ENCODE data around the gene OPTC. TPM values are rescaled to one million over a fixed set of nuclear protein-coding genes. Genes with fewer than 3 reads are reported as not detected.
A peak's percentile ranks its signal among the peaks of the same experiment; 100 is the strongest.

The OPTC gene
- total RNA-seq, 2 donors from 2014 or later, result not detected

DNA sequence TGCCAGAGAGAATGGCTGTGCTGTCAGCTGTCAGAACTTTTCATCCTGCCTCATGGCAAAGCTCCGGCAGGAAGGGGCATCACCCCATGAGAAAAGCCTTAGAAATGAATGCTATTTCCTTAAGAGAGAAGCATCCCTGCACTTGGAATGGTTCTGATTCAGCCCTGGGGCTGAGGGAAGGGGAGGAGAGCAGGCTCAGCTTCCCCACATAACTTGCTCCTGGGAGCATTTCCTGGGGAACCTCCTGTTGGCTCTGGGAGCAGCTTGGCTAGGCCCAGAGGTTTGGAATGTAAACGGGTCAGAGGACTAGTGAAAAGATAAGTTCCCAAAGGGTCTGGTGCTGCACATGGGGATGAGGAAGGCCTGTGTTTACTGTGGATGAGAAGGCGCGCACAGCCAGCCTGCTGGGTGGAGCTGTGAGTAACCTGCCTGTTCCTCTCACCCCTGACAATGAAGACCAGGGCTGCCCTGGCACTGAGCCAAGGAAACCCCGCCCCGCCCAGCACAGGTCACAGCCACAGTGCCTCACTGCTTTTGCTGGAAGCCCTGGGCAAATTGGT lies 13.3 kb upstream of the OPTC start:
- DNase-seq, result peak; percentile 81 to 85
- intact Hi-C loops (cut with DNase I, micrococcal nuclease), result loop anchor here in 1 of 2 donors (5.0 kb wide), 1 partner anchor 208 kb away; no protein-coding TSS in a partner anchor
- ATAC-seq, result peak; percentile 99

- intact Hi-C loops (cut with DNase I, micrococcal nuclease), result loop anchor here in 1 of 2 donors (5.0 kb wide), 1 partner anchor 209 kb away; no protein-coding TSS in a partner anchor
- no peak for ATAC-seq
- no peak for DNase-seq
Observed at GRCh38 chr1:203481196-203481595, 12.8 kb upstream of the OPTC start.

DNA sequence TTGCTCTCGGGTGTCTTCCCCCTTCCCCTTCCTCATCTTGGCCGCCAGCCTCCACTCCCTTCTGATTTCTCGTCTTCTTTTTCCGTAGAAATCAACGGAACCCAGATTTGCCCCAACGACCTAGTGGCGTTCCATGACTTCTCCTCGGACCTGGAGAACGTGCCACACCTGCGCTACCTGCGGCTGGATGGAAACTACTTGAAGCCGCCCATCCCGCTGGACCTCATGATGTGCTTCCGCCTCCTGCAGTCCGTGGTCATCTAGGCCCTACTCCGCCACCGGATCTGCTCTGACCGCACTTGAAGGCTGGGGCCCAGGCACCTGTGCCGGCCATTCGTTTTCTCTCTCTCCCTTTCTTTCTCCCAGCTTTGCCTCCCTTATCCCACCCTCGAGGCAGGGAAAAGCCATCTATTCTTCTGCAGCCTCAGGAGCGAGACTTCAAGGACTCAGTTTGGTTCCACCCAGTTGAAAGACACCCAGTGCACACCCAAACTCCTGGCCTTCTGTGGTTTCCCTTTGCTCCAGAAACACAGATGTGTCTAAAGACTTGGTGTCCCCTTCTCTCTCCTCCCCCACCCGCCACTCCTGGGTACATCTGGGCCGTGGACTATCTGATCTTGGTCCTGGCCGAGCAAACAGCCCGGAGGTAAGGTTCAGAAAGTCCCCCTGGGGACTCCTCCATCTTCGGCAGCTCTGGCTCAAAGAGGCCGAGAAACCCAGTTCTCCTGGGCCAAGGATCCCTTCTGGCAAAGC lies 7.2 kb upstream of the OPTC start:
- DNase-seq (no peak), ATAC-seq (no peak)
- intact Hi-C loops (cut with DNase I, micrococcal nuclease), result loop anchor here in 1 of 2 donors (5.0 kb wide), 1 partner anchor 144 kb away; no protein-coding TSS in a partner anchor

GRCh38 chr1:203488539-203488938 lies 5.4 kb upstream of the OPTC start:
- DNase-seq (no peak), ATAC-seq (no peak)
- intact Hi-C loops (cut with DNase I, micrococcal nuclease), result loop anchor here in 1 of 2 donors (5.0 kb wide), 1 partner anchor 146 kb away; no protein-coding TSS in a partner anchor

DNA sequence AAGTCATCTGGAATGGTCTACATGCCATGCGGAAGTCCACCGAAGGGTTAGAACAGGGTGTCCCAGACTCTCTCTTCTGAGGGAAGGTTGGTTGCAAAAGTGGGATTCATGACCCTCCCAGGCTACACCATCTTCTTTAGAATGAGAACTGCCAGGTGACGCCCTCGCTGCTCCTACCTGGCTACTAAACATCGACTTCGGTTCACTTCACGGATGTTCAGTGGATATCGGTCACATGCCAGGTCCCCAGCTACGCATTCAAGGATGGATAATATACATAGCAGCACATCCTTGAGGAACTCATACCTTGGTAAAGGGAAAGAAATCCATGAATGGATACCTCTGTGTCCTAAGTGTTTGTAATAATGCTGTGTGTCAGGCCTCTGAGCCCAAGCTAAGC lies 3.3 kb upstream of the OPTC start:
- ATAC-seq (no peak), DNase-seq (no peak)
- intact Hi-C loops (cut with DNase I, micrococcal nuclease), result no loop called here

GRCh38 chr1:203491664-203492063 lies 2.3 kb upstream of the OPTC start:
- no peak for ATAC-seq

DNA sequence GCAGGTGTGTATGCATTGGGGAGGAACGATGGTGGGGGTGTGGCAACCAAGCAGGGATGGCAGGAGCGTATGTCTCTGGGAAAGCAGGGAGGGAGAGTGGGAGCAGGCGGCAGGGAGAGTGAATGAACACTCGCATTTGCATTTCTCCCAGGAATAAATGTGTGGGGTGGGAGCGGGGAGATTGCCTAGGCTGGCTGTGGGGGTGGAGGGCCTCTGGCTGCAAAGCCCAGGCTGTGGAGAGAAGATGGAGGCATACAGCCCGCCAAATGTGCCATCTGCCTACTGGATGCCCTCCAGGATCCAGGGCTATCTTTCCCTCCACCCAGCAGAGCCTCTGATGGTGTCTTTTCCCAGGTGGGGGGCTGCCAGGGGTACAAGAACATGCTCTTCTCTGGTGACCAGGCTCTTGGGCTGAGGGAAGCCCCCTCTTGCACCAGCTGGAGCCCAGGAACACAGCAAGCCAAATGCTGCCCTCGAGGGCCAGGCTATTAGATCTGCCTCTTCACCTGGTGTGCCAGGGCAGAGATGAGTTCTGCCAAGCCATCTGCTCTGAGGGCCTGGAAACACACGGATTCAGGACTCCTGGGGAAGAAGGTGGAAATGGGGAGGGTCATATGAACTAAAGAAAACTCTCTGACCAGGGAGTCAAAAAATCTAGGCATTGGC lies 1.7 kb upstream of the OPTC start:
- intact Hi-C loops (cut with DNase I, micrococcal nuclease), result no loop called here
- no peak for ATAC-seq

More at GRCh38 chr1:203491664-203492063, 2.3 kb upstream of the OPTC start:
- intact Hi-C loops (cut with DNase I, micrococcal nuclease), result no loop called here
- DNase-seq, result no peak

DNA sequence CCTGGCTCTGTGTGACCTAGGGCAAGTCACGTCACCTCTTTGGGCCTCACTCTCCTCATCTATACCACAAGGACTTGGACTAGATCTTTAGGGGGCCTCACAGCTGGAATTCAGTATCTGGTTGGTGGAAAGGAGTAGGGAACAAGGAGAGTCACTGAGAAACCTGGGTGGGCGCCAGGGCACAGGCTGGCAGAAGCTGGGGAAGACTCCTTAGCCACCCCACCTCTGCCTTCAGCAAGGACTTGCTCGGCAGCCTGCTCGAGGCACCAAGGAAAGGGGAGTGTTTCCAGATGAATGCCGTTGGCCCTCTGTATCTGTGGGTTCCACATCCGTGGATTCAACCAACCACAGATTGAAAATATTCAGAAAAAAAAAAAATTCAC lies 1.2 kb upstream of the OPTC start:
- DNase-seq, result no peak
- no peak for ATAC-seq
- intact Hi-C loops (cut with DNase I, micrococcal nuclease), result no loop called here

More for the DNA sequence above, 1.7 kb upstream of the OPTC start:
- no peak for DNase-seq

DNA sequence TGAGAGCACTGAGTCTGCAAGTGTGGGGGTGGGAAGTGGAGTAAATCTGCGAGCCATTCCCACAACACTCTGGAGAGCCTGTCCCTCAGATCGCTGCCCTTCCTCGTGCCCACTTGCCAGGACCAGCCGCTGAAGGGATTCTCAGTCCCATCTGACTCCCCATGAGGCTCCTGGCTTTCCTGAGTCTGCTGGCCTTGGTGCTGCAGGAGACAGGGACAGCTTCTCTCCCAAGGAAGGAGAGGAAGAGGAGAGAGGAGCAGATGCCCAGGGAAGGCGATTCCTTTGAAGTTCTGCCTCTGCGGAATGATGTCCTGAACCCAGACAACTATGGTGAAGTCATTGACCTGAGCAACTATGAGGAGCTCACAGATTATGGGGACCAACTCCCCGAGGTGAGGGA lies 1.9 kb downstream of the OPTC start:
- no peak for DNase-seq
- ATAC-seq, result no peak
- intact Hi-C loops (cut with DNase I, micrococcal nuclease), result no loop called here

- ATAC-seq (no peak), DNase-seq (no peak)
- intact Hi-C loops (cut with DNase I, micrococcal nuclease), result no loop called here
Observed at GRCh38 chr1:203497269-203497777, 3.4 kb downstream of the OPTC start.

- DNase-seq, result no peak
- ATAC-seq, result no peak
- intact Hi-C loops (cut with DNase I, micrococcal nuclease), result loop anchor here in 1 of 2 donors (10.0 kb wide), 1 partner anchor 125 kb away; the partner anchor contains the start of gene ATP2B4
Observed at GRCh38 chr1:203499643-203500278, 5.8 kb downstream of the OPTC start.

DNA sequence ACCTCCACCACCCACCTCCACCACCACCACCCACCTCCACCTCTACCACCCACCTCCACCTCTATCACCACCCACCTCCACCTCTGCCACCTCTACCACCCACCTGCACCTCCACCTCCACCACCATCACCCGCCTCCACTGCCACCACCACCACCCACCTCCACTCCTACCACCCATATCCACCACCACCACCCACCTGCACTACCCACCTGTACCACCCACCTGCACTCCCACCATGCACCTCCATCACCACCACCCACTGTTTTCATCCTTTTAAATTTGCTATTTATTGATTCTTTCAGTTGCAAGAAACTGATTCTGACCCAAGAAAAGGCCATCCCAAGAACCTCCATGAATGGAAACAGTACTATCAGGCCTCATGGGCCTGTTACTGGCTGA lies 6.3 kb downstream of the OPTC start:
- intact Hi-C loops (cut with DNase I, micrococcal nuclease), result loop anchor here in 1 of 2 donors (10.0 kb wide), 1 partner anchor 125 kb away; the partner anchor contains the start of gene ATP2B4
- DNase-seq (no peak), ATAC-seq (no peak)

GRCh38 chr1:203503836-203504235 lies 9.9 kb downstream of the OPTC start:
- intact Hi-C loops (cut with DNase I, micrococcal nuclease), result loop anchor here in 1 of 2 donors (2.0 to 10.0 kb wide), 2 partner anchors 121 to 197 kb away; partner anchors contain the start of gene ATP2B4
- no peak for ATAC-seq
- no peak for DNase-seq

GRCh38 chr1:203504400-203505250 lies 10.7 kb downstream of the OPTC start:
- intact Hi-C loops (cut with DNase I, micrococcal nuclease), result loop anchor here (2.0 to 10.0 kb wide), 3 partner anchors 120 to 198 kb away; partner anchors contain the start of gene ATP2B4 (in 1 of the 2)
- ATAC-seq (peak; percentile 87), DNase-seq (peak; percentile 72 to 91)

GRCh38 chr1:203505526-203506204 lies 11.7 kb downstream of the OPTC start:
- DNase-seq, result no peak
- ATAC-seq, result no peak
- intact Hi-C loops (cut with DNase I, micrococcal nuclease), result loop anchor here (2.0 to 10.0 kb wide), 3 partner anchors 119 to 197 kb away; partner anchors contain the start of gene ATP2B4 (in 1 of the 2)

- DNase-seq, result no peak
- ATAC-seq, result no peak
- intact Hi-C loops (cut with DNase I, micrococcal nuclease), result loop anchor here (5.0 to 10.0 kb wide), 2 partner anchors 118 to 195 kb away; partner anchors contain the start of gene ATP2B4 (in 1 of the 2)
Observed at GRCh38 chr1:203506858-203507626, 13.1 kb downstream of the OPTC start.

Data from left colon (tissue), 2 donors.